ENCODE measurements around the gene TMBIM4.

Gene TMBIM4

DNA sequence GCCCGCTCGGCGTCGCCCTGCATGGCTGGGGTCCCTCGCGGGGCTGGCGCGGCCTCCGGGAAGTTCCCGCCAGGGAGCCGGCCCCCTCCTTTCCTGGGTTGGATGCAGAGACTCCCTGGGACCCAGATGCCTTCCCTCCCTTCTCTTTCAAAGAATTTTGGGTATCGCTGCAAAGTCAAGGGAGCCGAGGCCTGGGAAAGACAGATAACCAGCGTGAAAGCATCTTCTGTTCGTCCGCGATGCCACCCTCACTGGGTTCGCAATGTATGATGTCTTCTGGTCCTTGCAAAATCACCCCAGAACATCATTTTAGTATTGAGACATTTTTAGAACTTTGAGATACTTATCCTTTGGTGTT, 19.7 kb upstream of the TMBIM4 start:
- TF ChIP-seq, protein P1, sequence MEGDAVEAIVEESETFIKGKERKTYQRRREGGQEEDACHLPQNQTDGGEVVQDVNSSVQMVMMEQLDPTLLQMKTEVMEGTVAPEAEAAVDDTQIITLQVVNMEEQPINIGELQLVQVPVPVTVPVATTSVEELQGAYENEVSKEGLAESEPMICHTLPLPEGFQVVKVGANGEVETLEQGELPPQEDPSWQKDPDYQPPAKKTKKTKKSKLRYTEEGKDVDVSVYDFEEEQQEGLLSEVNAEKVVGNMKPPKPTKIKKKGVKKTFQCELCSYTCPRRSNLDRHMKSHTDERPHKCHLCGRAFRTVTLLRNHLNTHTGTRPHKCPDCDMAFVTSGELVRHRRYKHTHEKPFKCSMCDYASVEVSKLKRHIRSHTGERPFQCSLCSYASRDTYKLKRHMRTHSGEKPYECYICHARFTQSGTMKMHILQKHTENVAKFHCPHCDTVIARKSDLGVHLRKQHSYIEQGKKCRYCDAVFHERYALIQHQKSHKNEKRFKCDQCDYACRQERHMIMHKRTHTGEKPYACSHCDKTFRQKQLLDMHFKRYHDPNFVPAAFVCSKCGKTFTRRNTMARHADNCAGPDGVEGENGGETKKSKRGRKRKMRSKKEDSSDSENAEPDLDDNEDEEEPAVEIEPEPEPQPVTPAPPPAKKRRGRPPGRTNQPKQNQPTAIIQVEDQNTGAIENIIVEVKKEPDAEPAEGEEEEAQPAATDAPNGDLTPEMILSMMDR (IDR thresholded peaks at IDR 0.05) = no peak

DNA sequence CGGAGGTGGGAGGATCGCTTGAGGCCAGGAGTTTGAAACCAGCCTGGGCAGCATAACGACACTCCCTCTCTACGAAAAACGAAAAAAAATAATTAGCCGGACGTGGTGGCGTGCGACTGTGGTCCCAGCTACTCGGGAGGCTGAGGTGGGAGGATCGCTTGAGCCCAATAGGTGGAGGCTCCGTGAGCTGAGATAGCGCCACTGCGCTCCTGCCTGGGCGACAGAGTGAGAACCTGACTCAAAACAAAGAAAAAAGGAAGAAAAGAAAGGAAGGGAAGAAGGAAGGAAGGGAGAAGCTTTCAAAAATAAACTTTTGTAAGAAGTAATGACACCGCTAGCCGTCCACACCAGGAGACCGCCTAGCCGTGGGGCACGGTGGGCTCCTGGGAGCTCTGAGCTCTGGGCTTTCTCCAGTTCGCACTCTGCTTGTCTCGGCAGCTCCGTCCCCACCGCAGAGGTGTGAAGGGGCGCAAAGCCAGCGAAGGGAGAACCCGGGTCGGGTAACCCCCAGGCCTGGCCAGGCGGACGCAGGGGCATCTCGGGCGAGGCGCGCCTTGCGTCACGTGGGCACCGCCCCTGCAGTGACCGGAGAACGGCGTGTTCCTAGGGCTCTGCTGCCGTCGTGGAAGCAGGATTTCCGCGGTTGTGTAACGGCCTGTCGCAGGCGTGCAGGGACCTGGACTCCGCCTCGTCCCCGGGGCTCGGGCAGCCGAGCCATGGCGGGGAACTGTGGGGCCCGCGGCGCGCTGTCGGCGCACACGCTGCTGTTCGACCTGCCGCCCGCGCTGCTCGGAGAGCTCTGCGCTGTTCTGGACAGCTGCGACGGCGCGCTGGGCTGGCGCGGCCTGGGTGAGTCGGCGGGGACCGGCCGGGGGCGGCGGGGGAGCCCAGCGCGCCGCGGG, 19.0 kb upstream of the TMBIM4 start, which contains the start of gene IRAK3:
TSS of gene IRAK3 (plus strand) at position 631 of the 902 bp plus-strand sequence. CDS start at position 717, 86 bp downstream.
- TF ChIP-seq, protein P1 (IDR thresholded peaks at IDR 0.05) = no peak

DNA sequence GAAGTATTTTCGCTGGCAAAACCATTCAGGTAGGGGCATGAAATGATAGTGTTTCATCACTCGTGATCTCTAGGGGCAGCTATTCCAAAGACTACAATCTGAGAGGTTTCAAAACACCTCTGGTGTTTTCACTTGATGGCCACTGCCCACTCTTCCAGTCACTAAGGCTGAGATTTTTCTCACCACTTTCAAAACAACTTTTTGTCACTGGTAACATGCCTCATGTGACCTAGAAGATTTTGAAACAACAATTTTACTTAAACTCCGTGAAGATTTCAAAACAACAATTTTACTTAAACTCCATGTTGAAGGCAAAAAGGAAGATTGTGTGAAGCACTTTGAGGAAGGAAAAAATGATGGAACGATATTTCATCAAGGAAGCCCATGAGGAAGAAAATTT, 18.0 kb upstream of the TMBIM4 start:
- TF ChIP-seq, protein P1 (IDR thresholded peaks at IDR 0.05) = no peak

DNA sequence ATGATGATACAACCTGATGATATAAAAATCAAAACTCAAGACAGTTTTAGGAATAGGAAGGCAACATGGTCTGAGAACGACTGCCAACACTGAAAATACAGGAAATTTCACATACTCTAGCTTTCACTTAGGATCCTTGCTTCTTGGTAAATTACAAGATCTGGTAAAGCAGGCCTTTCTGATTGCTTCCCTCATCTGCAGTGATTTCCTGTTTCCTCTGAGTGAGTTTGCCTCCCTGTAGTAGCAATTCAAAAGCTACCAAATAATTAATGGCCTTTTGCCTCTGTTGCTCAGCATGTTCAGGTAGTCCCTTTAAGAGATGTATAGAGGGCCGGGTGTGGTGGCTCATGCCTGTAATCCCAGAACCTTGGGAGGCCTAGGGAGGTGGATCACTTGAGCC, 17.2 kb upstream of the TMBIM4 start:
- TF ChIP-seq, protein P1 (IDR thresholded peaks at IDR 0.05) = no peak

DNA sequence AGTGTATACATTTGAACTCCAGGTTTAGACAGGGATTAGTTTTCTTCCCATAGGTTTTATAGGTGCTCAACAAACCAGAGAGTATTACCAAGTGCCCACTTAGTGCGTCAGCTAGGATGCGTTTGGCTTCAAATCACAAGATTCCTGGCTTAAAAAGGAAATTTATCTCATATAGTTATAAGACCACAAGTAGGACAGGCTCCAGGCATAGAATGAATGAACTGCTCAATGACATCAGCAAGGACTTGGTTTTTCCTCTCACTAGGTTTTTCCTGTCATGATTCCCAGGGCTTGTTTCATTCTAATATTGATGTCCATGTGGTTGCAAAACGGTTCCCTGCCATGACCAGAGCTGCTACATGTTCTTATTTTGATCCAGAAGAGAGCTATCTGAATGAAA, 13.2 kb upstream of the TMBIM4 start:
- TF ChIP-seq, protein P1 (IDR thresholded peaks at IDR 0.05) = no peak

DNA sequence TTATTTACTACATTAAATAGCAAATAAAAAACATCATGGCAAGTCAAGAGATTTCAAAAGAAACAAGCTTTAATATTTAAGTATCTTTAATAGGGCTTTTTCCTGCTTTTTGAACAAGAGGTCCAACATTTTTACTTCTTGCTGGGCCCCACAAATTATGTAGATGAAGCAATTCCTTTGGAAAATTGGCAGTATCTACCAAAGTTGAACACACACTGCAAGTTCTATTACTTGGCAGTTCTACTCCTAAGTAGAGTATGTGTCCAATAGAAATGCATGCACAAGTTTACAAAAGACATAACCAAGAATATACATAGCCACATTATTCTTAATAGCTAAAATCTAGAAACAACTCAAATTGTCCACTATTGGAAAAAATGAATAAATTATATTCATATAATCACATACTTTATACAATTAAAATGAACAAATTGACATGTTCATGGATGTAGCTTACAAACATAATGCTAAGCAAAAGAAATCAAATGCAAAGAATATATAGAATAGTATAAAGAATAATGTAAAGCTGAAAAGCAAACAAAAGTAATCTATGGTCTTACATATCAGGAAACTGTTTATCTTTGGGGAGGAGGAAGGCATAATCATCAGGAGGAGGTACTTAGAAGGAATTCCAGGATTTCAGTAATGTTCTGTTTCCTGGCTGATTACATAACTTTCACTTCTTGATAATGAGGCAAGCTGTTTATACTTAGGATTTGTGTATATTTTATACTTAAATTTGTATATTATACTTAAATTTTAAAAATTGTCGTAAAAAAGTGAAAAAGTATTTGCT, 6.5 kb upstream of the TMBIM4 start:
- TF ChIP-seq, protein P1 (IDR thresholded peaks at IDR 0.05) = no peak

DNA sequence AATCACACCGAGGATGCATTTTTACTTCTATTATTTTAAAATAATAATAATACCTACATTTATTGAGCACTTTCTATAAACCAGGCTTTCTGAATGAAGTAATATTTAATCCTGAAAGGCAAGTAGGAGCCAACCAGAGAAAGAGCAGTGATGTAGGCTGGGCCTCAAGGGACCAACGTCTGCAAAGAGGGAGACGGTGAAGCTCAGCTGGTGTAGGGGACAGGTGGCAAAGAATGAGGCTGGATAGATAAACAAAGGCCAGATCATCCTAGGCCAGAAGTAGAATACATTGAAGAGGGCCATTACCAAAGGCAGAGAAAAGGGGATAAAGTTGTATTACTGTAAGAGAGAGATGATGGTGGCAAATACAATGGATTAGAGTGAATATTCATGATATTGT, 810 bp upstream of the TMBIM4 start:
- TF ChIP-seq, protein P1 (IDR thresholded peaks at IDR 0.05) = no peak

Data from LNCAP (cell line).